ENCODE measurements around the gene HS2ST1.

GRCh38 chr1:86997538-86997937 lies 83.1 kb downstream of the HS2ST1 start:
- TF ChIP-seq, protein P1, sequence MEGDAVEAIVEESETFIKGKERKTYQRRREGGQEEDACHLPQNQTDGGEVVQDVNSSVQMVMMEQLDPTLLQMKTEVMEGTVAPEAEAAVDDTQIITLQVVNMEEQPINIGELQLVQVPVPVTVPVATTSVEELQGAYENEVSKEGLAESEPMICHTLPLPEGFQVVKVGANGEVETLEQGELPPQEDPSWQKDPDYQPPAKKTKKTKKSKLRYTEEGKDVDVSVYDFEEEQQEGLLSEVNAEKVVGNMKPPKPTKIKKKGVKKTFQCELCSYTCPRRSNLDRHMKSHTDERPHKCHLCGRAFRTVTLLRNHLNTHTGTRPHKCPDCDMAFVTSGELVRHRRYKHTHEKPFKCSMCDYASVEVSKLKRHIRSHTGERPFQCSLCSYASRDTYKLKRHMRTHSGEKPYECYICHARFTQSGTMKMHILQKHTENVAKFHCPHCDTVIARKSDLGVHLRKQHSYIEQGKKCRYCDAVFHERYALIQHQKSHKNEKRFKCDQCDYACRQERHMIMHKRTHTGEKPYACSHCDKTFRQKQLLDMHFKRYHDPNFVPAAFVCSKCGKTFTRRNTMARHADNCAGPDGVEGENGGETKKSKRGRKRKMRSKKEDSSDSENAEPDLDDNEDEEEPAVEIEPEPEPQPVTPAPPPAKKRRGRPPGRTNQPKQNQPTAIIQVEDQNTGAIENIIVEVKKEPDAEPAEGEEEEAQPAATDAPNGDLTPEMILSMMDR (IDR thresholded peaks at IDR 0.05) = no peak
- TF ChIP-seq POLR2A (IDR thresholded peaks at IDR 0.05) (no peak), POLR2AphosphoS5 (IDR thresholded peaks at IDR 0.05) (no peak)

Measured in upper lobe of left lung (tissue), 4 donors.